ENCODE results near the gene TMEM131.
"Not testable (repeated sequence)": the region's sequence is repeated elsewhere in the genome, so short reads cannot be mapped to it uniquely, and the experiment has no call there.

The TMEM131 gene

GRCh38 chr2:97848306-97848705 is 147.4 kb downstream of the TMEM131 start:
- no peak for DNase-seq

- not testable (repeated sequence) for DNase-seq
Measured at GRCh38 chr2:97846716-97847115, 149.0 kb downstream of the TMEM131 start.

- no peak for DNase-seq
Measured at GRCh38 chr2:97845818-97846217, 149.9 kb downstream of the TMEM131 start.

- DNase-seq: no peak
Measured at GRCh38 chr2:97845133-97845532, 150.6 kb downstream of the TMEM131 start.

GRCh38 chr2:97844311-97844859 is 151.4 kb downstream of the TMEM131 start:
- no peak for DNase-seq

- DNase-seq: no peak
Measured at GRCh38 chr2:97840198-97840597, 155.6 kb downstream of the TMEM131 start.

- DNase-seq: no peak
Measured at GRCh38 chr2:97834610-97835009, 161.1 kb downstream of the TMEM131 start.

GRCh38 chr2:97831121-97831520 is 164.6 kb downstream of the TMEM131 start:
- DNase-seq: no peak

GRCh38 chr2:97829255-97829654 is 166.5 kb downstream of the TMEM131 start:
- not testable (repeated sequence) for DNase-seq

- DNase-seq: not testable (repeated sequence)
Measured at GRCh38 chr2:97827013-97827412, 168.7 kb downstream of the TMEM131 start.

GRCh38 chr2:97826266-97826847 is 169.4 kb downstream of the TMEM131 start:
- not testable (repeated sequence) for DNase-seq

GRCh38 chr2:97824011-97824410 is 171.7 kb downstream of the TMEM131 start:
- not testable (repeated sequence) for DNase-seq

- not testable (repeated sequence) for DNase-seq
Measured at GRCh38 chr2:97821862-97822261, 173.9 kb downstream of the TMEM131 start.

GRCh38 chr2:97819754-97820153 is 176.0 kb downstream of the TMEM131 start:
- no peak for DNase-seq

GRCh38 chr2:97816411-97816810 is 179.3 kb downstream of the TMEM131 start:
- no peak for DNase-seq

GRCh38 chr2:97812931-97813330 is 182.8 kb downstream of the TMEM131 start:
- no peak for DNase-seq

GRCh38 chr2:97808816-97809215 is 186.9 kb downstream of the TMEM131 start:
- no peak for DNase-seq

- peak; percentile 49 to 64 (median 52) for DNase-seq
Measured at GRCh38 chr2:97806738-97807618, 188.8 kb downstream of the TMEM131 start.

- no peak for DNase-seq
Measured at GRCh38 chr2:97805776-97806175, 190.0 kb downstream of the TMEM131 start.

- no peak for DNase-seq
Measured at GRCh38 chr2:97801028-97801427, 194.7 kb downstream of the TMEM131 start.

GRCh38 chr2:97798416-97798815 is 197.3 kb downstream of the TMEM131 start:
- DNase-seq: no peak

GRCh38 chr2:97797355-97797754 is 198.4 kb downstream of the TMEM131 start:
- DNase-seq: no peak

GRCh38 chr2:97796465-97797126 is 199.2 kb downstream of the TMEM131 start:
- DNase-seq: no peak

Data from activated CD4-positive, CD25-positive, alpha-beta regulatory T cell (primary cell).